C4-2B (cell line): ENCODE results near the gene HSPA8.

ENCODE experiments used
- ZFX ChIP-seq: fragments of 450-650 bp; IDR thresholded peaks from 2 replicates; pipeline ENCODE4 v1.6.1; 2017
- TF ChIP-seq, protein P1 (sequence below): fragments of 450-650 bp; conservative IDR thresholded peaks from 2 replicates; pipeline ENCODE4 v1.5.1; 2017; ENCODE audit warnings: mild to moderate bottlenecking

DNA sequence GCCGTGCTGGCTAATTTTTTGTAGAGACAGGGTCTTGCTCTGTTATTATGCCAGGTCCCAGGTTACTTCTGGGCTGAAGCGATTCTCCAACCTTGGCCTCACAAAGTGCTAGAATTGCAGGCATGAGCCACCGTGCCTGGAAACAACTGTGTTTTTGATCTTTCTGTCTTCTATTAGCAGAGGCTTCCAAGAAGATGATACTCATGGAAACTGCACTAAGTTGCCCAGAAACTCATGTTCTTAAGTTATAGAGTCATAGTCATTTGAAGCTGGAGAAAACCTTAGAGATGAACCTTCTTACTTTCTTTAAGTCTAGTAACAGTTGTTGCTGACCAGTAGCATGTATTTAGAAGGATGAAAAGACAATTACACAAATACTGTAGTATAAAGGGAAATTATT, 37.1 kb upstream of the HSPA8 start:
- TF ChIP-seq, protein P1, sequence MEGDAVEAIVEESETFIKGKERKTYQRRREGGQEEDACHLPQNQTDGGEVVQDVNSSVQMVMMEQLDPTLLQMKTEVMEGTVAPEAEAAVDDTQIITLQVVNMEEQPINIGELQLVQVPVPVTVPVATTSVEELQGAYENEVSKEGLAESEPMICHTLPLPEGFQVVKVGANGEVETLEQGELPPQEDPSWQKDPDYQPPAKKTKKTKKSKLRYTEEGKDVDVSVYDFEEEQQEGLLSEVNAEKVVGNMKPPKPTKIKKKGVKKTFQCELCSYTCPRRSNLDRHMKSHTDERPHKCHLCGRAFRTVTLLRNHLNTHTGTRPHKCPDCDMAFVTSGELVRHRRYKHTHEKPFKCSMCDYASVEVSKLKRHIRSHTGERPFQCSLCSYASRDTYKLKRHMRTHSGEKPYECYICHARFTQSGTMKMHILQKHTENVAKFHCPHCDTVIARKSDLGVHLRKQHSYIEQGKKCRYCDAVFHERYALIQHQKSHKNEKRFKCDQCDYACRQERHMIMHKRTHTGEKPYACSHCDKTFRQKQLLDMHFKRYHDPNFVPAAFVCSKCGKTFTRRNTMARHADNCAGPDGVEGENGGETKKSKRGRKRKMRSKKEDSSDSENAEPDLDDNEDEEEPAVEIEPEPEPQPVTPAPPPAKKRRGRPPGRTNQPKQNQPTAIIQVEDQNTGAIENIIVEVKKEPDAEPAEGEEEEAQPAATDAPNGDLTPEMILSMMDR = no peak
- TF ChIP-seq ZFX = no peak
